Measurements from ENCODE around the gene SYT15. TPM values are rescaled to one million over a fixed set of nuclear protein-coding genes. Genes with fewer than 3 reads are reported as not detected.

Gene SYT15
- total RNA-seq, 1 experiment from 2014 or later = 0.28 TPM

DNA sequence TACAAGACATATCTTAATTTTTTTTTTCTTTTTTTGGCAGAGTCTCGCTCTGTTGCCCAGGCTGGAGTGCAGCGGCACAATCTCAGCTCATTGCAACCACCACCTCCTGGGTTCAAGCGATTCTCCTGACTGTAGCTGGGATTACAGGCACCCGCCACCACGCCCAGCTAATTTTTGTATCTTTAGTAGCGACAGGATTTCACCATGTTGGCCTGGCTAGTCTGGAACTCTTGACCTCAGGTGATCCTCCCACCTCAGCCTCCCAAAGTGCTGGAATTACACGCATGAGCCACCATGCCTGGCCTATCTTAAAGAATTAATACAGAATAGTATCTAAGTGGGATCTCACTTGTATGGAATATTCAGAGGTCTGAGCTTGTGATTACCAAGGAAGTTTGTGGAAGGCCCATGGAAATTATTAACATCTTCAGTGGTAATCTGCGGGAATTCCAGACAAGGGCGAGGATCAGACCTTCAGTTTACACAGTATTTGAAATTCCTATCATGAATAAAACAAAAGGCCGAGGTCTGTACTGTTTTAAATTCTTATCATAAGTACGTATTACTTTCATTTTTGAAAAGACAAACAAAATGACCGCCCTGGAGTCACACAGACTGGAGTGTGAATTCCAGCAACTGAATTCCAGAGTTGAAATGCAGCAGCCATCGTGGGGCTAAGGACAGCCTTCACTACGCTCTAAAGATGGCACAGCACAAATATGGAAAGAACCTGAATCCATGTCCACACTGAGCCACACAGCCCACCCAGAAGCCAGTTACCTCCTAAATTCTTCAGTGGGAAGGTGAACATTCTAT lies 39.1 kb upstream of the SYT15 start:
- Histone ChIP-seq H3K9me3 (ENCODE audit: control insufficient read depth, insufficient read depth, low read depth, low read length) (no peaks in the 10 kb centered on the region), H3K27ac (ENCODE audit: low read length) (peak overlapping the region; percentile 80), H3K27me3 (ENCODE audit: control insufficient read depth, insufficient read depth, low read length) (no peaks in the 10 kb centered on the region), H3K4me3 (ENCODE audit: low read depth in 2 of 2, low read length in 2 of 2) (0 out of 4 replicates have a peak overlapping the region, but pooled peaks of 1 of the 2 experiments have one; percentile 15), H3K4me1 (ENCODE audit: control insufficient read depth, insufficient read depth, low read length) (peaks cover 26% of the 10 kb centered on the region), H3K36me3 (ENCODE audit: control insufficient read depth, insufficient read depth, low read length) (no peaks in the 10 kb centered on the region)
- peak; percentile 62 for ATAC-seq
- BruUV-seq (replicated peaks) = no TSS peak
- CTCF ChIA-PET = no interaction called here
- POLR2A ChIA-PET = interaction anchor here (0.6 to 1.3 kb wide), 2 partner anchors 9 to 13 kb away, joined by 3 to 8 read pairs; no protein-coding TSS in a partner anchor
- in situ Hi-C loops (cut with HindIII; ENCODE audit: low pct_unique_long_range_greater_than_20kb, low sequenced_read_pairs) (no loop called here), intact Hi-C loops (cut with micrococcal nuclease; ENCODE audit: unreplicated experiment) (no loop called here)
- DNase-seq (ENCODE audit: low read depth, low spot score) = no peak
- TF ChIP-seq CTCF (IDR thresholded peaks at IDR 0.05) (no peak), POLR2AphosphoS5 (IDR thresholded peaks at IDR 0.05; ENCODE audit: low read depth, low read length) (no peak), TCF7L2 (IDR thresholded peaks at IDR 0.05; ENCODE audit: low read depth, low read length) (no peak), SIN3A (IDR thresholded peaks at IDR 0.05; ENCODE audit: borderline replicate concordance, insufficient read depth, low read depth, low read length) (no peak)
- TF ChIP-seq, protein P1, sequence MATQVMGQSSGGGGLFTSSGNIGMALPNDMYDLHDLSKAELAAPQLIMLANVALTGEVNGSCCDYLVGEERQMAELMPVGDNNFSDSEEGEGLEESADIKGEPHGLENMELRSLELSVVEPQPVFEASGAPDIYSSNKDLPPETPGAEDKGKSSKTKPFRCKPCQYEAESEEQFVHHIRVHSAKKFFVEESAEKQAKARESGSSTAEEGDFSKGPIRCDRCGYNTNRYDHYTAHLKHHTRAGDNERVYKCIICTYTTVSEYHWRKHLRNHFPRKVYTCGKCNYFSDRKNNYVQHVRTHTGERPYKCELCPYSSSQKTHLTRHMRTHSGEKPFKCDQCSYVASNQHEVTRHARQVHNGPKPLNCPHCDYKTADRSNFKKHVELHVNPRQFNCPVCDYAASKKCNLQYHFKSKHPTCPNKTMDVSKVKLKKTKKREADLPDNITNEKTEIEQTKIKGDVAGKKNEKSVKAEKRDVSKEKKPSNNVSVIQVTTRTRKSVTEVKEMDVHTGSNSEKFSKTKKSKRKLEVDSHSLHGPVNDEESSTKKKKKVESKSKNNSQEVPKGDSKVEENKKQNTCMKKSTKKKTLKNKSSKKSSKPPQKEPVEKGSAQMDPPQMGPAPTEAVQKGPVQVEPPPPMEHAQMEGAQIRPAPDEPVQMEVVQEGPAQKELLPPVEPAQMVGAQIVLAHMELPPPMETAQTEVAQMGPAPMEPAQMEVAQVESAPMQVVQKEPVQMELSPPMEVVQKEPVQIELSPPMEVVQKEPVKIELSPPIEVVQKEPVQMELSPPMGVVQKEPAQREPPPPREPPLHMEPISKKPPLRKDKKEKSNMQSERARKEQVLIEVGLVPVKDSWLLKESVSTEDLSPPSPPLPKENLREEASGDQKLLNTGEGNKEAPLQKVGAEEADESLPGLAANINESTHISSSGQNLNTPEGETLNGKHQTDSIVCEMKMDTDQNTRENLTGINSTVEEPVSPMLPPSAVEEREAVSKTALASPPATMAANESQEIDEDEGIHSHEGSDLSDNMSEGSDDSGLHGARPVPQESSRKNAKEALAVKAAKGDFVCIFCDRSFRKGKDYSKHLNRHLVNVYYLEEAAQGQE (IDR thresholded peaks at IDR 0.05; ENCODE audit: insufficient read depth in 1 of 2, low read depth in 2 of 2, low read length in 1 of 2) = no peak

GRCh38 chr10:46540412-46541016 lies 38.4 kb upstream of the SYT15 start:
- CTCF ChIA-PET = no interaction called here
- POLR2A ChIA-PET = no interaction called here
- in situ Hi-C loops (cut with HindIII; ENCODE audit: low pct_unique_long_range_greater_than_20kb, low sequenced_read_pairs) (no loop called here), intact Hi-C loops (cut with micrococcal nuclease; ENCODE audit: unreplicated experiment) (no loop called here)
- no peak for TF ChIP-seq CTCF (IDR thresholded peaks at IDR 0.05)
- TF ChIP-seq TCF7L2 (IDR thresholded peaks at IDR 0.05; ENCODE audit: low read depth, low read length) = no peak
- no peak for TF ChIP-seq SIN3A (IDR thresholded peaks at IDR 0.05; ENCODE audit: borderline replicate concordance, insufficient read depth, low read depth, low read length)
- TF ChIP-seq, protein P1 (IDR thresholded peaks at IDR 0.05; ENCODE audit: insufficient read depth in 1 of 2, low read depth in 2 of 2, low read length in 1 of 2) = no peak
- TF ChIP-seq POLR2AphosphoS5 (IDR thresholded peaks at IDR 0.05; ENCODE audit: low read depth, low read length) = no peak
- BruUV-seq (replicated peaks) = no TSS peak
- Histone ChIP-seq H3K4me1 (ENCODE audit: control insufficient read depth, insufficient read depth, low read length) (peaks cover 26% of the 10 kb centered on the region), H3K36me3 (ENCODE audit: control insufficient read depth, insufficient read depth, low read length) (no peaks in the 10 kb centered on the region), H3K4me3 (ENCODE audit: low read depth in 2 of 2, low read length in 2 of 2) (0 out of 4 replicates have a peak overlapping the region, but pooled peaks of 1 of the 2 experiments have one; percentile 15), H3K27ac (ENCODE audit: low read length) (peak overlapping the region; percentile 80), H3K9me3 (ENCODE audit: control insufficient read depth, insufficient read depth, low read depth, low read length) (no peaks in the 10 kb centered on the region), H3K27me3 (ENCODE audit: control insufficient read depth, insufficient read depth, low read length) (no peaks in the 10 kb centered on the region)
- no peak for DNase-seq (ENCODE audit: low read depth, low spot score)
- no peak for ATAC-seq
